ENCODE measurements around the gene GART.
"Not testable (repeated sequence)": the region's sequence is repeated elsewhere in the genome, so short reads cannot be mapped to it uniquely, and the experiment has no call there.

Gene GART

DNA sequence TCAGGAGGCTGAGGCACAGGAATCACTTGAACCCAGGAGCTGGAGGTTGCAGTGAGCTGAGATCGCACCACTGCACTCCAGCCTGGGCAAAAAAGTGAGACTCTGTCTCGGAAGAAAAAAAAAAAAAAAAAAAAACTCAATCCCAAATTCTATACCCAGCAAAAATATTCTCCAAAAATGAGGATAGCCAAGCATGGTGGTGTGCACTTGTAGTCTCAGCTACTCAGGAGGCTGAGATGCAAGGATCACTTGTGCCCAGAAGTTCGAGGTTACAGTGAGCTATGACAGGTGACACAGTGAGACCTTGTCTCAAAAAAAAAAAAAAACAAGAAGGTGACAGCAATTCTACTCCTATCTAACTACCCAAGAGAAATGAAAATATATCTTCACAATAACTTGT lies 68.6 kb downstream of the GART start:
- no peak for DNase-seq (ENCODE audit: low read depth, low spot score)

DNA sequence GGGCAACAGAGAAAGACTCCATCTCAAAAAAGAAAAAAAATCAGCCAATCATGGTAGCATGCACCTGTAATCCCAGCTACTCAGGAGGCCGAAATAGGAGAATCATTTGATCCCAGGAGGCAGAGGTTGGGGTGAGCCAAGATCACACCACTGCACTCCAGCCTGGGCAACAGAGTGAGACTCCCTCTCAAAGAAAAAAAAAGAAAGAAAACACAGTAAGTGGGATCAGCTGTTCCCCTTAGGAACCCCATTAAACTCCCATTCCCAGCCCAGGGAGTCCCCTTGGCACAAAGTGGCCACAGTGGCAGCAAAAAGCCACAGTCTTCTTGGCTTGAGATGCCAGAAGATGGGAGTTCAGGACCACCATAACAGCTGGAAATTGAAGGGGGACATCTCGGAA lies 71.2 kb downstream of the GART start:
- no peak for DNase-seq (ENCODE audit: low read depth, low spot score)

DNA sequence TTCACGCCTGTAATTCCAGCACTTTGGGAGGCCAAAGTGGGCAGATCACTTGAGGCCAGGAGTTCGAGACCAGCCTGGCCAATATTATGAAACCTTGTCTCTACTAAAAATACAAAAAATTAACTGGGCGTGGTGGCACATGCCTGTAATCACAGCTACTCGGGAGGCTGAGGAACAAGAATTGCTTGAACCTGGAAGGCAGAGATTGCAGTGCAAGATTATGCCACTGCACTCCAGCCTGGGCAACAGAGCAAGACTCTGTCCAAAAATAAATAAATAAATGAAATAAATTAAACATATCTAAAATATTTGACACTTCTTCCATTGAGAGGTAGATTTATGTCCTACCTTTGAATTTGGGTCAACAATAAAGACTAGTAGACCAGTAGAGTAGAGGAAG lies 72.7 kb downstream of the GART start:
- DNase-seq (ENCODE audit: low read depth, low spot score), result not testable (repeated sequence)

DNA sequence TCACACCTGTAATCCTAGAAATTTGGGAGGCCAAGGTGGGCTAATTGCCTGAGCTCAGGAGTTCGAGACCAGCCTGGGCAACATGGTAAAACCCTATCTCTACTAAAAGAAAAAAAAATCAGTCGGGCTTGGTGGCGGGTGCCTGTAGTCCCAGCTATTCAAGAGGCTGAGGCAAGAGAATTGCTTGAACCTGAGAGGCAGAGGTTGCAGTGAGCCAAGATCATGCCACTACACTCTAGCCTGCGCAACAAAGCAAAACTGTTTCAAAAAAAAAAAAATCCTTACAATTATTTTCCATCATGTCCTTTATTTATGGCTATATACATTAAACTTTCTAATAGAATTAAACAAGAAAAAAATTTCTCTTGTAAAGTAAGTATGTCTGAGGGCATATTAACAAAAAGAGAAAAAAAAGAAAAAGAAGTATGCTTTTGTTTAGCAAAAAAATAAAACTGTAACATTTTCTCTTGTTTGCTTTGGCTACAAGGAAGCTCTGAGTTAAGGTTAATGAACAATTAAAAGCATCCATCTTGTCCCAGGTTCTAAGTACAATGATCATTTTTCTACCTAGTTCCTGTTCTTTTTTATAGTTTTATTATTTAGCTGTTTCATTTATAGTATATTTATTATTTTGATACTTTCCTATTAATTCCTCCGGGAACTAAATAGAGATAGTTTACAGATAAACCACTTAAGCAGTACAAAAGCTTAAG lies 80.2 kb downstream of the GART start:
- no peak for DNase-seq (ENCODE audit: low read depth, low spot score)

DNA sequence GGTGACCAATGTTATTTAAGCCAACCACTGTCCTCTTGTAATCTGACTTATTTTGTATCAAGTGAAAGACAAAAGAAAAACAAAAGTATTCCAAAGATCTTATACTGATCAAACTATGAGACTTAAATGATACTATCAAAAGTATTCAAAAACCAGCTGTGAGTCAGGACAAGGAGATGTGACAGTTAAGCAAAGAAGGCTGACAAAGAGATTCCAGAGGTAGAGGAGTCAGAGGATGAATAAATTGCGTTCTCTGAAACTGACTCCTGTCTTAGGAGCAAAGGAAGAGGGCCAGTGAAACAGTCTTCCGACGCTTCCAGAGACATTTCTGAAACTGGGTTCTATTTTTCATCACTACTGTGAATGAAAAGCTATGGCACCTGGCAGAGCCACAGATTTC lies 83.1 kb downstream of the GART start:
- no peak for DNase-seq (ENCODE audit: low read depth, low spot score)

DNA sequence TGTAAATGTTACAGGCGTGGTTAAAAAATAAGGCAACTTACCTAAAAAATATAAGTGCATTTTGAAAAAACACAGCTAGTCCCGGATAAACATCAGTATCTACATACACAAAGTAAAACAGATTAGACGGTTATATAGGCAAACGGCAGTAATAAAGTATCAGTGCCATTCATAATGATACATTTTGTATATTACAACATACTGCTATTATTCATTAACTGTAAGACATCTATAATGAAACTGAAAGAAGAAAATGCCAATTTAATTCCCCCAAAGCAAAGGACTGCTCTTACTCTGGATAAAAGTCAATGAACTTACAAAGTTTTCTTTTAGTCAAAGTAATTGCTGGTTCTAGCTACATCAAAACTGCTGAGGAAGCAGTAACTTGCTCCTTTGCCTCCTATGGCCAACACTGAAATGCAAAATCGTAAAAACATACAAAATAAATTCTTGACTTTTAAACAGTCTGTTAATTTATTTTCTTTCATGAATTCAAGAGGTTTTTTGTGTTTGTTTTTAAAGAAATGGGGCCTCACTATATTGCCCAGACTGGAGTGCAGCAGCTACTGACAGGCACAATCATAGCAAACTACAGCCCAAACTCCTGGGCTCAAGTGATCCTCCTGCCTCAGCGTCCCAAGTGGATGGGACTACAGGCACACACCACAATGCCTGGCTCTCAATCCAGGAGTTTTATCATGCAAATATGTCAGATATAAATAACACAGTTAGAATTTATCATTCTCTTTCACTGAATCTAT lies 86.1 kb downstream of the GART start:
- DNase-seq (ENCODE audit: low read depth, low spot score), result no peak

All from smooth muscle cell of the brain vasculature (primary cell).